ENCODE measurements around the gene CAP2.

GRCh38 chr6:17476511-17476910 is 83.1 kb downstream of the CAP2 start:
- TF ChIP-seq CTCF (IDR thresholded peaks at IDR 0.05) (no peak), POLR2AphosphoS5 (IDR thresholded peaks at IDR 0.05) (no peak), POLR2A (IDR thresholded peaks at IDR 0.05) (no peak)

Data from breast epithelium (tissue), 3 donors.